Peyer's patch (tissue), 4 donors: Measurements from ENCODE around the gene CHAC1.

ENCODE experiments used
- CTCF ChIP-seq, 6 experiments: fragments of 450-650 bp in 4 of 6; fragments of 200-600 bp in 2 of 6; sonication (generic) in 1 of 6; IDR thresholded peaks; one replicate each; pipeline ENCODE4 v1.5.1; 2017 to 2019; ENCODE audit warnings: antibody characterized with exemption in 6 of 6, mild to moderate bottlenecking in 3 of 6, moderate library complexity in 1 of 6
- POLR2A ChIP-seq, 2 donors: fragments of 450-650 bp; IDR thresholded peaks; one replicate each; pipeline ENCODE4 v1.5.1; 2017; ENCODE audit warnings: antibody characterized with exemption in 2 of 2, mild to moderate bottlenecking in 2 of 2, moderate library complexity in 2 of 2

- TF ChIP-seq CTCF (IDR thresholded peaks at IDR 0.05) (no peak), POLR2A (IDR thresholded peaks at IDR 0.05) (no peak)
These were observed 38.8 kb upstream of the CHAC1 start for GRCh38 chr15:40914486-40914885.
